Endothelial cell (in vitro differentiated cells): Measurements from ENCODE around the gene DOCK4. TPM values are rescaled to one million over a fixed set of nuclear protein-coding genes. Genes with fewer than 3 reads are reported as not detected.

Source experiments
- DNase-seq: peaks from one replicate; pipeline ENCODE4 v3.0.0; 2021; ENCODE audit warnings: low spot score
- H3K27ac Mint-ChIP-seq: one replicate; pipeline ENCODE4 v1.8.0; 2021; ENCODE audit warnings: mixed read lengths, inconsistent platforms; ENCODE audit not compliant: unreplicated experiment
- H3K27me3 Mint-ChIP-seq: one replicate; pipeline ENCODE4 v1.8.0; 2021; ENCODE audit warnings: mild to moderate bottlenecking, moderate library complexity, mixed read lengths, inconsistent platforms; ENCODE audit not compliant: unreplicated experiment
- H3K36me3 Mint-ChIP-seq: one replicate; pipeline ENCODE4 v1.8.0; 2021; ENCODE audit warnings: mild to moderate bottlenecking, low read depth, mixed read lengths, inconsistent platforms; ENCODE audit not compliant: unreplicated experiment
- H3K4me1 Mint-ChIP-seq: one replicate; pipeline ENCODE4 v1.8.0; 2021; ENCODE audit warnings: mild to moderate bottlenecking, mixed read lengths, inconsistent platforms; ENCODE audit not compliant: unreplicated experiment
- H3K4me3 Mint-ChIP-seq: one replicate; pipeline ENCODE4 v1.8.0; 2021; ENCODE audit warnings: mild to moderate bottlenecking, mixed read lengths, inconsistent platforms; ENCODE audit not compliant: unreplicated experiment
- H3K9me3 Mint-ChIP-seq: one replicate; pipeline ENCODE4 v1.8.0; 2021; ENCODE audit warnings: mixed read lengths, inconsistent platforms; ENCODE audit not compliant: unreplicated experiment
- total RNA-seq: library from RNA; stranded (reverse); fragmentation: NEBNext Ultra II Directional; extraction: Animal tissue kit (Norgen Biotek cat#: 25700); gene quantifications from one replicate; pipeline ENCODE4 v1.2.1, GENCODE V29; 2021; ENCODE audit not compliant: unreplicated experiment
- TF ChIP-seq, protein P1 (sequence below): fragments of 200-600 bp; sonication (generic); IDR thresholded peaks from one replicate; pipeline ENCODE4 v1.5.0; 2021; ENCODE audit warnings: antibody characterized with exemption; ENCODE audit not compliant: unreplicated experiment

The DOCK4 gene
- total RNA-seq, 1 donor from 2014 or later = 99.2 TPM

DNA sequence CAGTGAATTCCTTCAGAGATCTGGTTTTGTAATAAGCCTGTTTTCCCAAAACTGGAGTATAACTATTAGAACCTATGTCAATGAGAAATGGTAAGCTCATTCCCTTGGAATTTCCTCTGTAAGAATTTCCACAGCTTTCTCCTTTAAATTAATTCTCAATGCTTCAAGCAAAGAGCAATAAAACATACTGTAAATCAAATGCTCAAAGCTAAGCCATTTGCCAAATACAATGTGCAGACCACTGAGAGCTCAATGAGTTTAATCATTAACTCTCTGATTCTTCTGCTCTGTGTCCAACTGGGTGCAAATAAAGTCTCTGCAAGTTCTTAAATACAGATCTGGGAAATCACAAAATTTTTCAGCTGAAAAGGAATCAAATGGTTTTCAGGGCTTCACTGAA, 416.3 kb downstream of the DOCK4 start:
- Mint-ChIP-seq H3K27me3 (peaks cover 2% of the 10 kb centered on the region), H3K9me3 (peaks cover 4% of the 10 kb centered on the region), H3K27ac (no peak overlapping the region), H3K4me3 (no peak overlapping the region), H3K4me1 (peaks cover 8% of the 10 kb centered on the region), H3K36me3 (peaks cover 32% of the 10 kb centered on the region)
- DNase-seq = no peak
- TF ChIP-seq, protein P1, sequence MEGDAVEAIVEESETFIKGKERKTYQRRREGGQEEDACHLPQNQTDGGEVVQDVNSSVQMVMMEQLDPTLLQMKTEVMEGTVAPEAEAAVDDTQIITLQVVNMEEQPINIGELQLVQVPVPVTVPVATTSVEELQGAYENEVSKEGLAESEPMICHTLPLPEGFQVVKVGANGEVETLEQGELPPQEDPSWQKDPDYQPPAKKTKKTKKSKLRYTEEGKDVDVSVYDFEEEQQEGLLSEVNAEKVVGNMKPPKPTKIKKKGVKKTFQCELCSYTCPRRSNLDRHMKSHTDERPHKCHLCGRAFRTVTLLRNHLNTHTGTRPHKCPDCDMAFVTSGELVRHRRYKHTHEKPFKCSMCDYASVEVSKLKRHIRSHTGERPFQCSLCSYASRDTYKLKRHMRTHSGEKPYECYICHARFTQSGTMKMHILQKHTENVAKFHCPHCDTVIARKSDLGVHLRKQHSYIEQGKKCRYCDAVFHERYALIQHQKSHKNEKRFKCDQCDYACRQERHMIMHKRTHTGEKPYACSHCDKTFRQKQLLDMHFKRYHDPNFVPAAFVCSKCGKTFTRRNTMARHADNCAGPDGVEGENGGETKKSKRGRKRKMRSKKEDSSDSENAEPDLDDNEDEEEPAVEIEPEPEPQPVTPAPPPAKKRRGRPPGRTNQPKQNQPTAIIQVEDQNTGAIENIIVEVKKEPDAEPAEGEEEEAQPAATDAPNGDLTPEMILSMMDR = no peak

DNA sequence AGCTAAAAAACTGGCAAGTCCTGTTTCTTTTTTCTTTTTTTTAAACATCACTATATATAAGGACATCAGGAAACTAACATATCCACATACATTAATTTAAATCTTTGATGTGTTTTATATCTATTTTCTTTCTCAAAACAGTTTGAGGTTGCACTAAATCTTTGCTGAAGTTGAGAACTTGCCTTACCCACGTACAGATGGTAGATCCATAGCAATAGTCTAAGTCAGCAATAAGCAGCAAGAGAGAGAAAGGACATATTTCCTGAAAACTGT, 417.2 kb downstream of the DOCK4 start:
- Mint-ChIP-seq H3K4me1 (peaks cover 13% of the 10 kb centered on the region), H3K36me3 (peaks cover 29% of the 10 kb centered on the region), H3K27ac (no peak overlapping the region), H3K27me3 (no peaks in the 10 kb centered on the region), H3K9me3 (no peaks in the 10 kb centered on the region), H3K4me3 (no peak overlapping the region)
- TF ChIP-seq, protein P1 = no peak
- no peak for DNase-seq

DNA sequence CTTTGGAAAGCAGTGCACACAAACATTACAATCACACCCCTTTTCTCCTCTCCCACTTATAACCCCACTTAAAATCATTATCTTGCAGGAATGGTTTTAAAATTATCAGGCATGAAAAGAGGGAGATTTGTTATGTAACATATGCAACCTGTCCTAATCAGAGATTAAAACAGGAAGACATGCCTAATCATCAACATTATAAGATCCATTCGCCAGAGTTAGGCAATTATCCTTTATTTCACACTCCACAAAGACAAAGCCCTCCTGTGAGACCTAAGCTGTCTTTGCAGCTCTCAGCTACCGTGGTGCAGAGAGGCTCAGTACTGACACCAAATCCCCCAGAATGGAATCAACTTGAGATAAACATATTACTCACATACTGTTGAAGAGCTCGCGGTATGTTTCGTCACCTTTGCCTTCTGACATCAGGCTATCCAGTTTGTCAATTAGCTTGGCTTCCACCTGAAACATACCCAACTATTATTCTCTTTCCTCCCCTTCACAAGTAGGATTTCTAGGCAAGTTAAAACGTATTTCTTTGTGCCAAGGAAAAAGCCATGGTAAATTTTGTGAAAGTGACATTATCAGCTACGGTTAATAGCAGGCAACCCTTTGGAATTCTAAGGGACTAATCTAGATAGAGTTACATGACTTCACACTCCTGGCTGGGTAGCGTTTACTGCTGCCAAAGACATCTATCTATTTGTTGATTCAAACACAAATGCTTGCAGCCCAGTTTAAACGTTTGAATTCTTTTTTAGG, 417.7 kb downstream of the DOCK4 start:
- Mint-ChIP-seq H3K9me3 (no peaks in the 10 kb centered on the region), H3K36me3 (peaks cover 29% of the 10 kb centered on the region), H3K4me1 (peaks cover 13% of the 10 kb centered on the region), H3K27ac (no peak overlapping the region), H3K27me3 (no peaks in the 10 kb centered on the region), H3K4me3 (no peak overlapping the region)
- no peak for DNase-seq
- TF ChIP-seq, protein P1 = no peak

DNA sequence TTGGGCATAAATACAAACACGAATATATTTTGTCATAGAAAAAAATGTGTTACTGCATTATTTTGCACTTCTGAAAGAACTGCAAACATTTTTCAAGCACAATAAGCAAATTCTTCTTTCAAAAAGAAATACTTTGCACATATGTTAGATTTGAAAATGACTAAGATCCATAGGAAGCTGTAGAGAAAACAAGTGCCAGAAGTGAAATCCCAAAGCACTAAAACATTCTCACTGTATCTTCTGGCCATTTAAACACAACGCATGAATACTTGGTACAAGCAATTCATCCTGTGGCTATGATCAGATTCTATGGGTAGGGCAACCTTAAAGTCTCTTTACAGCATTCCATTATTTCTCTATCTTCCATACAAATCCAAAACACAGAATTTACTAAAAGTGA, 418.5 kb downstream of the DOCK4 start:
- H3K4me1 Mint-ChIP-seq = peaks cover 13% of the 10 kb centered on the region
- no peaks in the 10 kb centered on the region for H3K27me3 Mint-ChIP-seq
- H3K9me3 Mint-ChIP-seq = no peaks in the 10 kb centered on the region
- H3K27ac Mint-ChIP-seq = no peak overlapping the region
- no peak for DNase-seq
- H3K36me3 Mint-ChIP-seq = peaks cover 23% of the 10 kb centered on the region
- TF ChIP-seq, protein P1 = no peak
- H3K4me3 Mint-ChIP-seq = no peak overlapping the region

DNA sequence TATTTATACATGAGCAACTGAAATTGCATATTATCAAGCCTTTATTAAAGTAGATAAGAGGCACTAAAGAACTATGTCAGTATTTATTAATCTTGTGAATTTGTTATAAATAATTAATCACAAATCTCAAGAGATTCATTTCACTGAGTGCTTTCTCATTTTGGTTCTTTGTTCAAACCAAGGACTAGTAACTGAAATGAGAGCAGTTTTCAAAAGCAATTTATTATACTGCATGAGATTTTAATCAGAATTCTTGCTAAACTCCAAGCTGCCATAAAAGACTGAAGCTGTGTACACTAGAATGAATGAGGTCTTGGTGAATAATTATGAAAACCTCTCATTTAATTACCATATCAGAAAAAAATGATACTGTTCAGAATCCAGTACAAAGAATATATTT, 419.1 kb downstream of the DOCK4 start:
- peaks cover 13% of the 10 kb centered on the region for H3K4me1 Mint-ChIP-seq
- H3K9me3 Mint-ChIP-seq = no peaks in the 10 kb centered on the region
- TF ChIP-seq, protein P1 = no peak
- DNase-seq = no peak
- no peak overlapping the region for H3K27ac Mint-ChIP-seq
- no peak overlapping the region for H3K4me3 Mint-ChIP-seq
- H3K36me3 Mint-ChIP-seq = peaks cover 20% of the 10 kb centered on the region
- no peaks in the 10 kb centered on the region for H3K27me3 Mint-ChIP-seq
